GM21526 (cell line): ENCODE measurements around the gene ACSS1.

Source experiments
- ATAC-seq: cut with Tn5 transposase; IDR thresholded peaks from one replicate; pipeline ENCODE4 v1.9.1; 2021; ENCODE audit warnings: moderate library complexity; ENCODE audit not compliant: unreplicated experiment, low FRiP score

ACSS1 gene

GRCh38 chr20:25079171-25079570, 21.2 kb upstream of the ACSS1 start:
- no peak for ATAC-seq

- no peak for ATAC-seq
These were observed 20.7 kb upstream of the ACSS1 start for GRCh38 chr20:25078662-25079061.

GRCh38 chr20:25077610-25078169, 19.8 kb upstream of the ACSS1 start:
- no peak for ATAC-seq

GRCh38 chr20:25076731-25077609, 19.0 kb upstream of the ACSS1 start:
- ATAC-seq = no peak

- ATAC-seq = no peak
These were observed 18.3 kb upstream of the ACSS1 start for GRCh38 chr20:25076201-25076600.

GRCh38 chr20:25073544-25073943, 15.6 kb upstream of the ACSS1 start:
- ATAC-seq = no peak

- ATAC-seq = no peak
These were observed 14.4 kb upstream of the ACSS1 start for GRCh38 chr20:25072226-25072811.

GRCh38 chr20:25071734-25072133, 13.8 kb upstream of the ACSS1 start:
- ATAC-seq = no peak

GRCh38 chr20:25070821-25071473, 13.0 kb upstream of the ACSS1 start:
- ATAC-seq = no peak

GRCh38 chr20:25067102-25067987, 9.4 kb upstream of the ACSS1 start:
- no peak for ATAC-seq

- no peak for ATAC-seq
These were observed 8.4 kb upstream of the ACSS1 start for GRCh38 chr20:25066386-25066785.

- ATAC-seq = peak; percentile 66
These were observed 7.8 kb upstream of the ACSS1 start for GRCh38 chr20:25065625-25066338.

- ATAC-seq = no peak
These were observed 7.2 kb upstream of the ACSS1 start for GRCh38 chr20:25065072-25065624.

GRCh38 chr20:25064561-25065071, 6.7 kb upstream of the ACSS1 start:
- ATAC-seq = no peak

- no peak for ATAC-seq
These were observed 6.0 kb upstream of the ACSS1 start for GRCh38 chr20:25063981-25064380.

GRCh38 chr20:25063546-25063945, 5.6 kb upstream of the ACSS1 start:
- ATAC-seq = no peak

GRCh38 chr20:25062841-25063240, 4.9 kb upstream of the ACSS1 start:
- ATAC-seq = no peak

- ATAC-seq = no peak
These were observed 4.0 kb upstream of the ACSS1 start for GRCh38 chr20:25061821-25062530.
